AG04450 (cell line): ENCODE measurements around the gene OR6S1. TPM values are rescaled to one million over a fixed set of nuclear protein-coding genes. Genes with fewer than 3 reads are reported as not detected.
A peak's percentile ranks its signal among the peaks of the same experiment; 100 is the strongest.

Source experiments
- CTCF ChIA-PET: fragments of 300-600, 350-600 bp; formaldehyde crosslinking; extraction: SDS; loops from one replicate; lab custom pipeline; 2022; ENCODE audit warnings: antibody characterized with exemption, inconsistent platforms; lab: Charles Lee
- POLR2A ChIA-PET: fragments of 350-600 bp; formaldehyde crosslinking; extraction: SDS; loops from one replicate; lab custom pipeline; 2021; ENCODE audit warnings: antibody characterized with exemption, inconsistent platforms; lab: Yijun Ruan, JAX
- DNase-seq: peaks from one replicate; pipeline ENCODE4 v3.0.0-alpha.2; 2011; ENCODE audit warnings: low read depth, low spot score
- H3K27ac ChIP-seq: one replicate; pipeline ENCODE4 v1.5.1; 2012; ENCODE audit warnings: low read depth, low read length, control low read depth
- H3K27me3 ChIP-seq: one replicate; pipeline ENCODE4 v1.6.0; 2012; ENCODE audit warnings: low read length; ENCODE audit not compliant: control insufficient read depth, insufficient read depth
- H3K4me3 ChIP-seq: 2 replicates; pipeline ENCODE4 v1.5.1; 2011; ENCODE audit warnings: mild to moderate bottlenecking, low read depth, low read length, control low read depth
- H3K9me3 ChIP-seq: 2 replicates; pipeline ENCODE4 v1.5.1; 2012; ENCODE audit warnings: low read length; ENCODE audit not compliant: control insufficient read depth, insufficient read depth
- CTCF ChIP-seq: IDR thresholded peaks from 2 replicates; pipeline ENCODE4 v1.5.1; 2011; ENCODE audit warnings: low read depth, low read length, control low read depth, inconsistent platforms
- polyA minus RNA-seq: library from RNA; depleted of rRNA, polyadenylated mRNA; stranded (reverse); fragments of >200 nt; gene quantifications from 2 replicates; pipeline ENCODE4 v1.2.3, GENCODE V29; 2011; rRNA and poly(A)+ RNA removed
- polyA plus RNA-seq: library from polyadenylated mRNA; depleted of rRNA; stranded (reverse); fragments of >200 nt; gene quantifications from 2 replicates; pipeline ENCODE4 v1.2.3, GENCODE V29; 2011; rRNA removed

OR6S1 gene
- polyA plus RNA-seq = not detected in 2 replicates
- not detected in 2 replicates for polyA minus RNA-seq

- H3K27ac ChIP-seq = no peak within 1 kb of the TSS
- no peak for DNase-seq
- ChIA-PET CTCF (no interaction called here), POLR2A (no interaction called here)
- no peak within 1 kb of the TSS for H3K4me3 ChIP-seq
- H3K27me3 ChIP-seq = peaks cover 3% of the 10 kb centered on the region
- no peak for TF ChIP-seq CTCF
- no peaks in the 10 kb centered on the region for H3K9me3 ChIP-seq
Measured at GRCh38 chr14:20641591-20641990, at the start of gene OR6S1. Gene OR6S1 (minus strand): TSS chr14:20641691. CDS start chr14:20641691, 0 bp downstream.

- CTCF ChIA-PET = interaction anchor here (0.6 to 2.7 kb wide), 24 partner anchors 9 to 379 kb away, joined by 3 to 35 read pairs (median 4); partner anchors contain the start of gene ARHGEF40
- DNase-seq = no peak
- POLR2A ChIA-PET = interaction anchor here (0.6 to 1.1 kb wide), 2 partner anchors 21 to 78 kb away, joined by 3 to 4 read pairs; no protein-coding TSS in a partner anchor
- no peak overlapping the region for H3K4me3 ChIP-seq
- H3K27ac ChIP-seq = no peak overlapping the region
- no peaks in the 10 kb centered on the region for H3K27me3 ChIP-seq
- peak; percentile 91 for TF ChIP-seq CTCF
- H3K9me3 ChIP-seq = no peaks in the 10 kb centered on the region
Measured at GRCh38 chr14:20690848-20691640, 49.6 kb upstream of the OR6S1 start.

DNA sequence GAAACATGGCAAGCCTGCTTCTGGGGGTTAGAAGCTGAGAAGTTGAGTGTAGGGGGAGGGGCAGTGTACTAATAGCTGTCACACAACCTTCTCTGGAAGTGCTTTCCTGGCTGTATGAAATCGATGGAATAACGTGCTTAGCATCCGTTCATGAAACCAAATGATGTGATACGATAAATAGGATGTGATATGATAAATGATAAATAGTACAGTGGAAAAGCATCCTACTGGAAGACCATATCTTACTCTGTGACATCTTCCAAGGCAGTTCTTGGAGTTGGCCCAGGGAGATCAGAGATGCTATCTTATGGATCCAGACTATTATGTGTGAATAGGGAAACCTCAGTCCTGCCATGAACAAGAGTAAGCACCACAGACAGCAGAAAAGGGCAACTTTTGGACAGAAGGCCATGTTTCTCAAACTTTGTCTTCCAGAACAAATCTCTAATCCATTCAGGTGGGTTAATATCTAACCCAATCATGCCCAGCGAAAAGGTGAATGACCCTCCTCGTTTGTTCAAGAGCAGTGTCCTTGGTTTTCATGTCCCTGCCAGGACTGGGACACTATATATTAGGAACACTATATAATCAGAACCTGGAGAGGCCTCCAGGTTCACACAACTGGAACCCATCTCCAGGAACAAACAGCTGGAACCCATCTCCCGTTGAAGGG, 46.8 kb upstream of the OR6S1 start, which contains the start of gene ANG:
Gene ANG, plus strand, starts transcription at position 598 of the 673 bp plus-strand sequence. CDS start 4,801 bp downstream, outside the sequence.
- H3K4me3 ChIP-seq = no peak within 1 kb of the TSS
- DNase-seq = no peak
- H3K9me3 ChIP-seq = no peaks in the 10 kb centered on the region
- CTCF ChIA-PET = interaction anchor here (0.7 to 0.8 kb wide), 2 partner anchors 157 to 361 kb away, joined by 3 read pairs; no protein-coding TSS in a partner anchor
- H3K27ac ChIP-seq = no peak within 1 kb of the TSS
- no peak for TF ChIP-seq CTCF
- POLR2A ChIA-PET = no interaction called here
- H3K27me3 ChIP-seq = no peaks in the 10 kb centered on the region

DNA sequence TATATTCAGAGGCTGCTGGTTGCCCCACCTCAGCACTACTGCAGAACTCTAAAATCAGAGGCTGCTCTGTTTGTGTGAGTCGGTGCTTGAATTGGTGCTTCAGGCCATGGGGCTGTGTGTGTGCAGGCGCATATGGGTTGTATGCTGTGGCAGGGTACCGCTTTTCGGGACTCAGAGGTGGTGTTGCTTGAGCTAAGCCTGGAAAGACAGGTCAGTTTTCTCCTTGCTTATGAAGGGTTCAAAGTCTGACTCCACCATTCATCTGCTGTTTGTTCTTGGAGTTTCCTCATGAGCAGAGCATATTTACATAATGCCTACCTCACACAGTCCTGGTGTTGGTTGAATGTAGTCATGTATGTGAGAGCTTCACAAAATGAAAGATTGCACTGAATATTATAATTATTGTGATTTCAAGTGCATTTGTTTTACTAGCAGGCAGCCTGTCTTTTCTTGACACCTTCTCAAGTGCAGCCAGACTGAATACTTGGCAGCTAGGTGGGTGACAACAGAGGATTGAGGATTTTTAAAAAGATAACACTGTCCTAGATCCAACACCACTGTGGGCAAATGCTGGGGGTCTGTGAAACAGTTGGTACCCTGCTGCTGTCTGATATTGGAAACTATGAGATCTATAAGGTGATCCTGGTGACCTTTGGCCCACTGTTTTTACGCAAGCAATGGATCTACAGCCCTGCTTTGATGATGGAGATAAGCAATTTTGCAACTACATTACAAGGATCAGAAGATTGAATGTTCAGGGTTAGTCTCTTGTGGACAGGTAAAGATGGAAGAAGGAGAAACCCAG, 46.1 kb upstream of the OR6S1 start:
- ChIA-PET CTCF (interaction anchor here (0.7 kb wide), 1 partner anchor 283 kb away, joined by 6 read pairs; no protein-coding TSS in a partner anchor), POLR2A (interaction anchor here (0.6 kb wide), 1 partner anchor 260 kb away, joined by 4 read pairs; no protein-coding TSS in a partner anchor)
- Histone ChIP-seq H3K9me3 (no peaks in the 10 kb centered on the region), H3K4me3 (no peak overlapping the region), H3K27me3 (no peaks in the 10 kb centered on the region), H3K27ac (no peak overlapping the region)
- TF ChIP-seq CTCF = no peak
- no peak for DNase-seq
